NCI-H1417 (cell line): ENCODE data around the gene ENKUR.

Source experiments
- DNase-seq, 3 experiments: peaks; one replicate each; lab custom pipeline; 2025; lab: John Stamatoyannopoulos, UW

Gene ENKUR

GRCh38 chr10:25015828-25016375 lies at the start of gene ENKUR:
ENKUR (minus strand) TSS chr10:25016158; CDS start chr10:25015936, 222 bp downstream.
- peak; percentile 87 to 98 (median 95) for DNase-seq

GRCh38 chr10:25064401-25064800 lies 48.4 kb upstream of the ENKUR start:
- no peak for DNase-seq

- no peak for DNase-seq
These were observed 47.7 kb upstream of the ENKUR start for GRCh38 chr10:25063644-25064043.

GRCh38 chr10:25063157-25063556 lies 47.2 kb upstream of the ENKUR start:
- no peak for DNase-seq

- DNase-seq, result no peak
These were observed 45.9 kb upstream of the ENKUR start for GRCh38 chr10:25061711-25062449.

- no peak for DNase-seq
These were observed 45.2 kb upstream of the ENKUR start for GRCh38 chr10:25061125-25061524.

GRCh38 chr10:25059990-25060389 lies 44.0 kb upstream of the ENKUR start:
- DNase-seq, result no peak

GRCh38 chr10:25057886-25058285 lies 41.9 kb upstream of the ENKUR start:
- DNase-seq, result no peak

GRCh38 chr10:25056726-25057125 lies 40.8 kb upstream of the ENKUR start:
- DNase-seq, result no peak

- DNase-seq, result no peak
These were observed 36.1 kb upstream of the ENKUR start for GRCh38 chr10:25052012-25052411.

GRCh38 chr10:25050402-25050801 lies 34.4 kb upstream of the ENKUR start:
- no peak for DNase-seq

GRCh38 chr10:25049966-25050365 lies 34.0 kb upstream of the ENKUR start:
- no peak for DNase-seq

GRCh38 chr10:25048450-25048849 lies 32.5 kb upstream of the ENKUR start:
- no peak for DNase-seq

- no peak for DNase-seq
These were observed 31.8 kb upstream of the ENKUR start for GRCh38 chr10:25047591-25048301.

- no peak for DNase-seq
These were observed 31.1 kb upstream of the ENKUR start for GRCh38 chr10:25047088-25047487.

GRCh38 chr10:25046641-25047040 lies 30.7 kb upstream of the ENKUR start:
- DNase-seq, result no peak

GRCh38 chr10:25039531-25039930 lies 23.6 kb upstream of the ENKUR start:
- DNase-seq, result no peak

GRCh38 chr10:25038325-25038724 lies 22.4 kb upstream of the ENKUR start:
- DNase-seq, result no peak

- no peak for DNase-seq
These were observed 20.4 kb upstream of the ENKUR start for GRCh38 chr10:25036381-25036780.

- no peak for DNase-seq
These were observed 13.6 kb upstream of the ENKUR start for GRCh38 chr10:25029519-25029918.

- DNase-seq, result no peak
These were observed 12.8 kb upstream of the ENKUR start for GRCh38 chr10:25028711-25029110.

- peak in 1 of 3 experiments; percentile 3 for DNase-seq
These were observed 10.5 kb upstream of the ENKUR start for GRCh38 chr10:25026463-25026862.

- DNase-seq, result no peak
These were observed 8.6 kb upstream of the ENKUR start for GRCh38 chr10:25024528-25024927.
